Testis (tissue), 3 donors: ENCODE results near the gene NSA2. TPM values are rescaled to one million over a fixed set of nuclear protein-coding genes. Genes with fewer than 3 reads are reported as not detected.
"Not testable (repeated sequence)": the region's sequence is repeated elsewhere in the genome, so short reads cannot be mapped to it uniquely, and the experiment has no call there.

Experiments used
- DNase-seq: peaks from one replicate; pipeline ENCODE4 v3.0.0-alpha.2; 2019
- H3K27ac ChIP-seq, 2 donors: fragments of 200-600 bp; sonication (generic); one replicate each; pipeline ENCODE4 v1.5.1; 2019
- H3K27me3 ChIP-seq: fragments of 200-600 bp; sonication (generic); one replicate; pipeline ENCODE4 v1.5.1; 2019
- H3K36me3 ChIP-seq: fragments of 200-600 bp; sonication (generic); one replicate; pipeline ENCODE4 v1.5.1; 2017; ENCODE audit warnings: low read depth; ENCODE audit errors: missing control alignments
- H3K4me1 ChIP-seq: fragments of 200-600 bp; sonication (generic); one replicate; pipeline ENCODE4 v1.5.1; 2019
- H3K4me3 ChIP-seq, 2 donors: fragments of 200-600 bp; sonication (generic); one replicate each; pipeline ENCODE4 v1.5.1; 2017 to 2019
- H3K9me3 ChIP-seq: fragments of 200-600 bp; sonication (generic); one replicate; pipeline ENCODE4 v1.5.1; 2017
- POLR2A ChIP-seq: fragments of 450-650 bp; IDR thresholded peaks from one replicate; pipeline ENCODE4 v1.6.1; 2017; ENCODE audit warnings: antibody characterized with exemption, mild to moderate bottlenecking, moderate library complexity
- WGBS, 2 donors: methylation state at CpG; one replicate each; pipeline ENCODE4 v1.1.5; 2018; 5-methylcytosine and 5-hydroxymethylcytosine counted together
- intact Hi-C: fragments of 100-400 bp; cut with DNase I; formaldehyde crosslinking; loops from one replicate; pipeline ENCODE4 v1.15.1; 2023; ENCODE audit warnings: low total_unique reads
- polyA plus RNA-seq: library from polyadenylated mRNA; stranded (reverse); fragments of 350-450 nt; fragmentation: Illumina TruSeq; extraction: RNeasy Lipid Tissue Mini Kit (QIAGEN cat#74804); gene quantifications from one replicate; pipeline ENCODE4 v1.2.3, GENCODE V29; 2014; ENCODE audit warnings: low read depth, low replicate concordance; ENCODE audit not compliant: insufficient read depth
- total RNA-seq, 2 donors: library from RNA; depleted of rRNA; stranded (reverse); fragments of >200 nt; gene quantifications; one replicate each; pipeline ENCODE4 v1.2.3, GENCODE V29; 2016
- TF ChIP-seq, protein P1 (sequence below), 3 experiments: fragments of 450-650 bp in 2 of 3; fragments of 200-600 bp in 1 of 3; sonication (generic) in 1 of 3; IDR thresholded peaks; one replicate each; pipeline ENCODE4 v1.5.1; 2016 to 2019; ENCODE audit warnings: antibody characterized with exemption in 3 of 3, mild to moderate bottlenecking in 2 of 3, moderate library complexity in 1 of 3

NSA2 gene
- total and polyA plus RNA-seq, 3 donors from 2014 or later: 59.6 to 81.9 (median 62.7) TPM

- Histone ChIP-seq H3K36me3 (no peaks in the 10 kb centered on the region), H3K27me3 (no peaks in the 10 kb centered on the region), H3K9me3 (no peaks in the 10 kb centered on the region), H3K4me1 (no peaks in the 10 kb centered on the region), H3K27ac (no peak overlapping the region), H3K4me3 (no peak overlapping the region)
- TF ChIP-seq POLR2A: no peak
- TF ChIP-seq, protein P1, sequence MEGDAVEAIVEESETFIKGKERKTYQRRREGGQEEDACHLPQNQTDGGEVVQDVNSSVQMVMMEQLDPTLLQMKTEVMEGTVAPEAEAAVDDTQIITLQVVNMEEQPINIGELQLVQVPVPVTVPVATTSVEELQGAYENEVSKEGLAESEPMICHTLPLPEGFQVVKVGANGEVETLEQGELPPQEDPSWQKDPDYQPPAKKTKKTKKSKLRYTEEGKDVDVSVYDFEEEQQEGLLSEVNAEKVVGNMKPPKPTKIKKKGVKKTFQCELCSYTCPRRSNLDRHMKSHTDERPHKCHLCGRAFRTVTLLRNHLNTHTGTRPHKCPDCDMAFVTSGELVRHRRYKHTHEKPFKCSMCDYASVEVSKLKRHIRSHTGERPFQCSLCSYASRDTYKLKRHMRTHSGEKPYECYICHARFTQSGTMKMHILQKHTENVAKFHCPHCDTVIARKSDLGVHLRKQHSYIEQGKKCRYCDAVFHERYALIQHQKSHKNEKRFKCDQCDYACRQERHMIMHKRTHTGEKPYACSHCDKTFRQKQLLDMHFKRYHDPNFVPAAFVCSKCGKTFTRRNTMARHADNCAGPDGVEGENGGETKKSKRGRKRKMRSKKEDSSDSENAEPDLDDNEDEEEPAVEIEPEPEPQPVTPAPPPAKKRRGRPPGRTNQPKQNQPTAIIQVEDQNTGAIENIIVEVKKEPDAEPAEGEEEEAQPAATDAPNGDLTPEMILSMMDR (IDR thresholded peaks at IDR 0.05): no peak
- intact Hi-C loops: no loop called here
- 81 to 84% methylated on average over 6 of the region's 6 CpGs for WGBS, 2 donors
- DNase-seq: no peak
Observed at GRCh38 chr5:74736759-74737158, 30.3 kb upstream of the NSA2 start.

DNA sequence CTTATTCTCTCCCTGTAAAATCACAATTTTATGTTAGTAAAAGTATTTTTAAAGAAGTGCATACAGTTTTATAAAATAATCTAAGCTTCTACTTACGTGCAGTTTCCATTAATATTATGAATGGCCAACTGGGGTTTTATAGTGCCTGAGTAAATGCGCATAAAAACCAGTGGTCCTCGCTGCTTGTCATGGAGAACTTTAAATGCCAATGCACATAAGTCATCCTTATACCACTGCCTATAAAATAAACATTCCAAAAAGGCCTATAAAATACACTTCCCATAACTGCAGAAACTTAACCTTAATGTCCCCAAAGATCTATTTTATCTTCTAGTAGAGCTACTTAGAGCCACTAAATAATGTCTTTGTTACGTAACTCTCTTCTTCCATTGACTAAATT, 28.6 kb upstream of the NSA2 start:
- 94 to 97% methylated on average over 4 of the region's 4 CpGs for WGBS, 2 donors
- Histone ChIP-seq H3K36me3 (no peaks in the 10 kb centered on the region), H3K27me3 (no peaks in the 10 kb centered on the region), H3K27ac (no peak overlapping the region), H3K9me3 (no peaks in the 10 kb centered on the region), H3K4me3 (no peak overlapping the region), H3K4me1 (no peaks in the 10 kb centered on the region)
- intact Hi-C loops: no loop called here
- TF ChIP-seq, protein P1 (IDR thresholded peaks at IDR 0.05): no peak
- no peak for TF ChIP-seq POLR2A
- DNase-seq: no peak

DNA sequence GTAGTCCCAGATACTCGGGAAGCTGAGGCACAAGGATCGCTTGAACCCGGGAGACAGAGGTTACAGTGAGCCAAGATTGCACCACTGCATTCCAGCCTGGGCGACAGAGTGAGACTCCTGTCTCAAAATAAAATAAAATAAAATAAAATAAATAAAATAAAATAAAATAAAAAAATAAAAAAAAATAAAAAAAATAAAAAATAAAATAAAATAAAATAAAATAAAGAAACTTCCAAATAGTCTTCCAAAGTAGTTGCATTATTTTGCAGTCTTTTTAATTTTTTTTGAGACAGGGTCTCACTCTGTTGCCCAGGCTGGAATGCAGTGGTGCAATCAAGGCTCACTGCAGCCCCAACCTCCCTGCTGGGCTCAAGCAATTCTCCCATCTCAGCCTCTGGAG, 18.3 kb upstream of the NSA2 start:
- H3K36me3 ChIP-seq, intact Hi-C loops, H3K4me1 ChIP-seq, H3K27ac ChIP-seq, H3K4me3 ChIP-seq, DNase-seq, H3K27me3 ChIP-seq, H3K9me3 ChIP-seq: not testable (repeated sequence)
- WGBS, 2 donors: 93 to 98% methylated on average over 4 of the region's 4 CpGs

DNA sequence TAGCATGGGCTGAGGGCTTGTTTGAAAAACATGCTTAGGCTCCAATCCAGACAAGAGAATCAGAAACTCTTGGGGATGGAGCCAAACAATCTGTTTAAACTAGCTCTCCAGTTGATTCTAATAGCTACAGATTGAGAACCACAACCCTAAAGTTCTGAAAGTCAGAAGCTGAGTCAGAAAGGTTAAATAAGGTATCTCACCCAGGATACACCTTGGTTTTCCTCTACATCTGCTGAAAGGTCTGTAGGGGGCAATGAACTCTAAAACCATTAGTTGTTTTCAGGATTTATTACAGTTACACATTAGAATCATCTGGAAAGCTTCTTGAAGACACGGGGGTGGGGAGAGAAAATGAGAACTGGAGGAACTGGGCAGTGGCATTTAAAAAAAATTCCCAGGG, 5.8 kb upstream of the NSA2 start:
- intact Hi-C loops: no loop called here
- Histone ChIP-seq H3K27ac (no peak overlapping the region), H3K36me3 (no peaks in the 10 kb centered on the region), H3K4me3 (no peak overlapping the region), H3K9me3 (no peaks in the 10 kb centered on the region), H3K4me1 (peaks cover 16% of the 10 kb centered on the region), H3K27me3 (no peaks in the 10 kb centered on the region)
- TF ChIP-seq POLR2A: no peak
- TF ChIP-seq, protein P1 (IDR thresholded peaks at IDR 0.05): no peak
- WGBS, 2 donors: 81 to 92% methylated on average over 1 of the region's 1 CpG
- DNase-seq: no peak

GRCh38 chr5:74762599-74762998, 4.5 kb upstream of the NSA2 start:
- WGBS, 2 donors: 86 to 95% methylated on average over 2 of the region's 2 CpGs
- intact Hi-C loops: no loop called here
- H3K27me3 ChIP-seq: no peaks in the 10 kb centered on the region
- H3K4me1 ChIP-seq: peaks cover 18% of the 10 kb centered on the region
- H3K9me3 ChIP-seq: no peaks in the 10 kb centered on the region
- H3K36me3 ChIP-seq: no peaks in the 10 kb centered on the region
- DNase-seq: no peak
- no peak overlapping the region for H3K4me3 ChIP-seq
- H3K27ac ChIP-seq: no peak overlapping the region
- TF ChIP-seq, protein P1 (IDR thresholded peaks at IDR 0.05): no peak
- no peak for TF ChIP-seq POLR2A
